GM19351 (cell line): ENCODE data around the gene KSR2.

ENCODE experiments used
- ATAC-seq: cut with Tn5 transposase; IDR thresholded peaks from one replicate; pipeline ENCODE4 v1.9.1; 2021; ENCODE audit warnings: mild to moderate bottlenecking, moderate library complexity; ENCODE audit not compliant: unreplicated experiment

KSR2 gene

GRCh38 chr12:117547209-117547608 lies 421.6 kb downstream of the KSR2 start:
- ATAC-seq = no peak

- ATAC-seq = no peak
These were observed 423.6 kb downstream of the KSR2 start for GRCh38 chr12:117545216-117545615.

GRCh38 chr12:117540011-117540410 lies 428.8 kb downstream of the KSR2 start:
- ATAC-seq = no peak

GRCh38 chr12:117538926-117539325 lies 429.9 kb downstream of the KSR2 start:
- ATAC-seq = no peak

- no peak for ATAC-seq
These were observed 430.6 kb downstream of the KSR2 start for GRCh38 chr12:117538032-117538690.

GRCh38 chr12:117533687-117534086 lies 435.1 kb downstream of the KSR2 start:
- no peak for ATAC-seq

GRCh38 chr12:117530796-117531195 lies 438.0 kb downstream of the KSR2 start:
- ATAC-seq = no peak

- no peak for ATAC-seq
These were observed 440.3 kb downstream of the KSR2 start for GRCh38 chr12:117528538-117528937.

GRCh38 chr12:117527479-117527855 lies 441.3 kb downstream of the KSR2 start:
- ATAC-seq = no peak

GRCh38 chr12:117526757-117527478 lies 441.9 kb downstream of the KSR2 start:
- ATAC-seq = no peak

- no peak for ATAC-seq
These were observed 443.0 kb downstream of the KSR2 start for GRCh38 chr12:117525766-117526165.

GRCh38 chr12:117524806-117525205 lies 444.0 kb downstream of the KSR2 start:
- ATAC-seq = no peak

GRCh38 chr12:117523971-117524370 lies 444.8 kb downstream of the KSR2 start:
- ATAC-seq = no peak

GRCh38 chr12:117522559-117522958 lies 446.2 kb downstream of the KSR2 start:
- no peak for ATAC-seq

- no peak for ATAC-seq
These were observed 446.9 kb downstream of the KSR2 start for GRCh38 chr12:117521867-117522266.

GRCh38 chr12:117521346-117521745 lies 447.4 kb downstream of the KSR2 start:
- ATAC-seq = no peak

GRCh38 chr12:117518594-117519270 lies 450.1 kb downstream of the KSR2 start:
- ATAC-seq = no peak

GRCh38 chr12:117517219-117517739 lies 451.5 kb downstream of the KSR2 start:
- no peak for ATAC-seq

GRCh38 chr12:117516034-117516433 lies 452.8 kb downstream of the KSR2 start:
- ATAC-seq = no peak

- no peak for ATAC-seq
These were observed 454.8 kb downstream of the KSR2 start for GRCh38 chr12:117514016-117514415.

- ATAC-seq = no peak
These were observed 455.4 kb downstream of the KSR2 start for GRCh38 chr12:117513353-117513752.

- ATAC-seq = no peak
These were observed 460.3 kb downstream of the KSR2 start for GRCh38 chr12:117508468-117508867.
